ENCODE measurements around the gene FUZ. TPM values are rescaled to one million over a fixed set of nuclear protein-coding genes. Genes with fewer than 3 reads are reported as not detected.

The FUZ gene
- total RNA-seq, 1 experiment from 2014 or later: 13.9 TPM

GRCh38 chr19:49799798-49800376 is 13.2 kb downstream of the FUZ start:
- no peak overlapping the region for H3K27ac ChIP-seq (ENCODE audit: low read length)
- DNase-seq (ENCODE audit: low read depth, low spot score) (no peak), ATAC-seq (no peak; the same call in 1 of the 2 replicates)
- H3K36me3 ChIP-seq (ENCODE audit: control insufficient read depth, insufficient read depth, low read length): no peaks in the 10 kb centered on the region
- H3K4me3 ChIP-seq (ENCODE audit: low read depth in 2 of 2, low read length in 2 of 2): no peak overlapping the region
- no peaks in the 10 kb centered on the region for H3K4me1 ChIP-seq (ENCODE audit: control insufficient read depth, insufficient read depth, low read length)
- H3K9me3 ChIP-seq (ENCODE audit: control insufficient read depth, insufficient read depth, low read depth, low read length): no peaks in the 10 kb centered on the region
- in situ Hi-C loops (cut with HindIII; ENCODE audit: low pct_unique_long_range_greater_than_20kb, low sequenced_read_pairs): no loop called here
- ChIA-PET POLR2A (no interaction called here), CTCF (no interaction called here)
- no TSS peak for BruUV-seq (replicated peaks)
- TF ChIP-seq CTCF (IDR thresholded peaks at IDR 0.05) (no peak; the same call in 1 of the 2 replicates), SIN3A (IDR thresholded peaks at IDR 0.05; ENCODE audit: borderline replicate concordance, insufficient read depth, low read depth, low read length) (no peak), POLR2AphosphoS5 (IDR thresholded peaks at IDR 0.05; ENCODE audit: low read depth, low read length) (no peak), REST (IDR thresholded peaks at IDR 0.05; ENCODE audit: insufficient read depth in 1 of 2, low read depth in 2 of 2, low read length in 1 of 2) (no peak), TCF7L2 (IDR thresholded peaks at IDR 0.05; ENCODE audit: low read depth, low read length) (no peak)
- no peaks in the 10 kb centered on the region for H3K27me3 ChIP-seq (ENCODE audit: control insufficient read depth, insufficient read depth, low read length)
- intact Hi-C loops (cut with micrococcal nuclease; ENCODE audit: unreplicated experiment): no loop called here

GRCh38 chr19:49799271-49799797 is 13.8 kb downstream of the FUZ start:
- no peak overlapping the region for H3K4me3 ChIP-seq (ENCODE audit: low read depth in 2 of 2, low read length in 2 of 2)
- no peak overlapping the region for H3K27ac ChIP-seq (ENCODE audit: low read length)
- no peaks in the 10 kb centered on the region for H3K4me1 ChIP-seq (ENCODE audit: control insufficient read depth, insufficient read depth, low read length)
- no peak for ATAC-seq
- ChIA-PET CTCF (no interaction called here), POLR2A (no interaction called here)
- H3K27me3 ChIP-seq (ENCODE audit: control insufficient read depth, insufficient read depth, low read length): no peaks in the 10 kb centered on the region
- H3K36me3 ChIP-seq (ENCODE audit: control insufficient read depth, insufficient read depth, low read length): no peaks in the 10 kb centered on the region; the same call in 1 of the 2 replicates
- intact Hi-C loops (cut with micrococcal nuclease; ENCODE audit: unreplicated experiment): no loop called here
- H3K9me3 ChIP-seq (ENCODE audit: control insufficient read depth, insufficient read depth, low read depth, low read length): no peaks in the 10 kb centered on the region
- in situ Hi-C loops (cut with HindIII; ENCODE audit: low pct_unique_long_range_greater_than_20kb, low sequenced_read_pairs): no loop called here
- TF ChIP-seq SIN3A (IDR thresholded peaks at IDR 0.05; ENCODE audit: borderline replicate concordance, insufficient read depth, low read depth, low read length) (no peak), REST (IDR thresholded peaks at IDR 0.05; ENCODE audit: insufficient read depth in 1 of 2, low read depth in 2 of 2, low read length in 1 of 2) (no peak), POLR2AphosphoS5 (IDR thresholded peaks at IDR 0.05; ENCODE audit: low read depth, low read length) (no peak), CTCF (IDR thresholded peaks at IDR 0.05) (no peak), TCF7L2 (IDR thresholded peaks at IDR 0.05; ENCODE audit: low read depth, low read length) (no peak)
- no TSS peak for BruUV-seq (replicated peaks)
- no peak for DNase-seq (ENCODE audit: low read depth, low spot score)
